ENCODE measurements around the gene EDIL3. TPM values are rescaled to one million over a fixed set of nuclear protein-coding genes. Genes with fewer than 3 reads are reported as not detected.
"Not testable (repeated sequence)": the region's sequence is repeated elsewhere in the genome, so short reads cannot be mapped to it uniquely, and the experiment has no call there.

The EDIL3 gene
- total and polyA plus RNA-seq, 12 donors = 4.6 to 59.7 (median 13.7) TPM

DNA sequence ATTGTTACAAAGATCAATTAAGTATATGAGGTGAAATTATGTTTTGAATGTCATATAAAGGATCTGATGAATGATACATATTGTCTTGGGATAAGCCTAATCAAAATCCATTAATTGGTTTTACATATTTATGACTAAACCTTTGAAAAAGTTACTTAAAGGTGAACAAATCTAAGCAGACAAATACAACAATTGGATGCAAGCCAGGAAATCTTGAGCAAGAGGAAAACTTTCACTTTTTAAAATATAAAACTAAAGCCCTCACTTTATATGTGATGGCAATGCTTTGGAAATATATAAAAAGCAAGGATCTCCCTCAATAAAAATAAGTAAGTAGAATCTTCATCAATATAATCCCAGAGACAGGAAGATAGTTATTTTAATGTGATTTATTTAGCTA, 80.1 kb downstream of the EDIL3 start:
- Histone ChIP-seq H3K4me1 (replicated peaks in 1 of 2) (no peaks in the 10 kb centered on the region), H3K9me3 (replicated peaks in 1 of 3) (no peaks in the 10 kb centered on the region), H3K27ac (no peak overlapping the region), H3K36me3 (replicated peaks in 1 of 2) (no peaks in the 10 kb centered on the region), H3K4me3 (no peak overlapping the region), H3K27me3 (no peaks in the 10 kb centered on the region)
- intact Hi-C loops (cut with DNase I) = no loop called here
- TF ChIP-seq, protein P1, sequence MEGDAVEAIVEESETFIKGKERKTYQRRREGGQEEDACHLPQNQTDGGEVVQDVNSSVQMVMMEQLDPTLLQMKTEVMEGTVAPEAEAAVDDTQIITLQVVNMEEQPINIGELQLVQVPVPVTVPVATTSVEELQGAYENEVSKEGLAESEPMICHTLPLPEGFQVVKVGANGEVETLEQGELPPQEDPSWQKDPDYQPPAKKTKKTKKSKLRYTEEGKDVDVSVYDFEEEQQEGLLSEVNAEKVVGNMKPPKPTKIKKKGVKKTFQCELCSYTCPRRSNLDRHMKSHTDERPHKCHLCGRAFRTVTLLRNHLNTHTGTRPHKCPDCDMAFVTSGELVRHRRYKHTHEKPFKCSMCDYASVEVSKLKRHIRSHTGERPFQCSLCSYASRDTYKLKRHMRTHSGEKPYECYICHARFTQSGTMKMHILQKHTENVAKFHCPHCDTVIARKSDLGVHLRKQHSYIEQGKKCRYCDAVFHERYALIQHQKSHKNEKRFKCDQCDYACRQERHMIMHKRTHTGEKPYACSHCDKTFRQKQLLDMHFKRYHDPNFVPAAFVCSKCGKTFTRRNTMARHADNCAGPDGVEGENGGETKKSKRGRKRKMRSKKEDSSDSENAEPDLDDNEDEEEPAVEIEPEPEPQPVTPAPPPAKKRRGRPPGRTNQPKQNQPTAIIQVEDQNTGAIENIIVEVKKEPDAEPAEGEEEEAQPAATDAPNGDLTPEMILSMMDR (IDR thresholded peaks at IDR 0.05) = no peak
- TF ChIP-seq POLR2A (IDR thresholded peaks at IDR 0.05) = no peak
- DNase-seq = no peak

DNA sequence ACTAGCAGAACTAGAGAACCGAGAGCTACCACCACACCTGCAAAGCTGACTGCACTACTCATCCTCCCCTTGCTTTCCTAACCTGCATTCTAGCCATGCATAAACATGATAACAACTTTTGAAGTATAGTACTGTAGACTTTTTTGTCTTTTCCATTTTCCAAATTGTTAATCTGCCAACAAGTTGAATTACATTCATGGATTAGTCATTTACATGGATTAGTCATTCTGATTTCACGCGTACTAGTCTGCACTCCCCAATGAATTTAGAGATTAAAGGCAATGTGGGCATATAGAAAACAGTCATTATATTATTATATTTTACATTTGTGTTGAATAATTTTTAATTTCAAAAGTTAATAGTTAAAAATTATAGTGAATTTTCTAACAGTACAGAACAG, 81.4 kb downstream of the EDIL3 start:
- 63 to 81% (median 75%) methylated on average over 3 of the region's 3 CpGs for WGBS, 4 donors
- H3K27me3 ChIP-seq = no peaks in the 10 kb centered on the region
- no peaks in the 10 kb centered on the region for H3K9me3 ChIP-seq (replicated peaks in 1 of 3)
- no peaks in the 10 kb centered on the region for H3K36me3 ChIP-seq (replicated peaks in 1 of 2)
- H3K4me3 ChIP-seq = no peak overlapping the region
- no peak for DNase-seq
- H3K27ac ChIP-seq = no peak overlapping the region
- H3K4me1 ChIP-seq (replicated peaks in 1 of 2) = no peaks in the 10 kb centered on the region
- intact Hi-C loops (cut with DNase I) = no loop called here
- no peak for TF ChIP-seq POLR2A (IDR thresholded peaks at IDR 0.05)

DNA sequence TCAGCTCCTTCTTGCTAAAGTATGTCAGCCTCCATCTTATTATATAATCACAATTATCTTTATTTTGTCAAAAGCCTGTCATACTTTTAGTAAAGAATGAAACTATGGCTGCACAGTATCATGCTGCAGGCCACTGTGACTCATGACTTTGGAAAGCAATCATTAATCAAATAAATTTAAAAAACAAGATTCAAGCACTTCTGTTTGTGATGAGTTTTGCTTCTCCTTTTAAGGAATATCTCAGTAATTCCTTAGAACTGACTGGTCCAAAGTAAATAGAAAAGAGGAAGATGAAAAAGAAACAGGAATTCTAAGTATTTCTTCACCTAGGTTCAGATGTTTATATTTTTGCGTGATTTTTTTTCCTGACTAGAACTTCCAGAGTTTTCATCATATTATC, 83.1 kb downstream of the EDIL3 start:
- DNase-seq = no peak
- 41 to 56% (median 51%) methylated on average over 1 of the region's 1 CpG for WGBS, 4 donors
- H3K4me1 ChIP-seq (replicated peaks in 1 of 2) = no peaks in the 10 kb centered on the region
- H3K4me3 ChIP-seq = no peak overlapping the region
- TF ChIP-seq, protein P1 (IDR thresholded peaks at IDR 0.05) = no peak
- no peak for TF ChIP-seq POLR2A (IDR thresholded peaks at IDR 0.05)
- H3K9me3 ChIP-seq (replicated peaks in 1 of 3) = no peaks in the 10 kb centered on the region
- no peak overlapping the region for H3K27ac ChIP-seq
- intact Hi-C loops (cut with DNase I) = no loop called here
- H3K36me3 ChIP-seq (replicated peaks in 1 of 2) = no peaks in the 10 kb centered on the region
- no peaks in the 10 kb centered on the region for H3K27me3 ChIP-seq

DNA sequence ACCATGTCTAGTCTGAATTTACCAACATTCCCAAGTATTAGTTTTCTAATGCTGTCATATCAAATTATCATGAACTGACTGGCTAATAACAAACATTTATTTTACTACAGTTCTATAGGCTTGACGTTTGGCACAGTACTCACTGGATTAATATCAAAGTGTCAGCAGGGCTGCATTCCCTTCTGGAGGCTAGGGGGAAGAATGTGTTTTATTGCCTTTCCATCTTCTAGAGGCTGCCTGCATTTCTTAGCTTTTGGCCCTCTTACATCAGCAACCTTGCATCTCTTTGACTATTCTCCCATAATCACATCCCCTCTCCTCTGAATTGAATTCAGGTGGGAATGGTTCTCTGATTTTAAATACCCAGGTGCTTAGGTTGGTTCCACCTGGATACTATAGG, 84.7 kb downstream of the EDIL3 start:
- H3K27me3 ChIP-seq = no peaks in the 10 kb centered on the region
- DNase-seq = no peak
- H3K27ac ChIP-seq = no peak overlapping the region
- no peaks in the 10 kb centered on the region for H3K36me3 ChIP-seq (replicated peaks in 1 of 2)
- no peaks in the 10 kb centered on the region for H3K9me3 ChIP-seq (replicated peaks in 1 of 3)
- H3K4me1 ChIP-seq (replicated peaks in 1 of 2) = no peaks in the 10 kb centered on the region
- no peak overlapping the region for H3K4me3 ChIP-seq
- WGBS, 4 donors = 40 to 53% (median 48%) methylated on average over 1 of the region's 1 CpG
- TF ChIP-seq, protein P1 (IDR thresholded peaks at IDR 0.05) = no peak
- TF ChIP-seq POLR2A (IDR thresholded peaks at IDR 0.05) = no peak
- intact Hi-C loops (cut with DNase I) = no loop called here

DNA sequence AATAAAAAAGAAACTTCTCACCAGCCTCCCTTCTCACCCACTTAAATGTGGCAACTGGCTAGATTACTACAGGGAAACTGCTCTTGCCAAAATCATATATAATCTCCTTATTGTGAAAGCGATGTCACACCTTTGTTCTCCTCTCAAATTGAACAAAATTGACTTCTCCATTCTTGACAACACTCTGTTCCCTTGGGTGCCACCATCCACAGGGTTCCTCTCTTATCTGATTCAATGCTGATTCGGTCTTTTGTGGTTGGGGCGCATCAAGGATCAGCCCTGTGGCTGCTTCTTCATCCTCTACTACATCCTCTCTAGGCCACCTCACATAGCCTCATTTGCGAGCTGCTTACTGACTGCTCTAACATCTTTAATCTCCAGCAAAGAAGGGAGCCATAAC, 86.1 kb downstream of the EDIL3 start:
- no peaks in the 10 kb centered on the region for H3K27me3 ChIP-seq
- no peak overlapping the region for H3K4me3 ChIP-seq
- no peaks in the 10 kb centered on the region for H3K36me3 ChIP-seq (replicated peaks in 1 of 2)
- DNase-seq = no peak
- WGBS, 4 donors = 86 to 95% (median 90%) methylated on average over 4 of the region's 4 CpGs
- no peak for TF ChIP-seq POLR2A (IDR thresholded peaks at IDR 0.05)
- TF ChIP-seq, protein P1 (IDR thresholded peaks at IDR 0.05) = no peak
- H3K27ac ChIP-seq = no peak overlapping the region
- H3K4me1 ChIP-seq (replicated peaks in 1 of 2) = no peaks in the 10 kb centered on the region
- intact Hi-C loops (cut with DNase I) = no loop called here
- H3K9me3 ChIP-seq (replicated peaks in 1 of 3) = no peaks in the 10 kb centered on the region

DNA sequence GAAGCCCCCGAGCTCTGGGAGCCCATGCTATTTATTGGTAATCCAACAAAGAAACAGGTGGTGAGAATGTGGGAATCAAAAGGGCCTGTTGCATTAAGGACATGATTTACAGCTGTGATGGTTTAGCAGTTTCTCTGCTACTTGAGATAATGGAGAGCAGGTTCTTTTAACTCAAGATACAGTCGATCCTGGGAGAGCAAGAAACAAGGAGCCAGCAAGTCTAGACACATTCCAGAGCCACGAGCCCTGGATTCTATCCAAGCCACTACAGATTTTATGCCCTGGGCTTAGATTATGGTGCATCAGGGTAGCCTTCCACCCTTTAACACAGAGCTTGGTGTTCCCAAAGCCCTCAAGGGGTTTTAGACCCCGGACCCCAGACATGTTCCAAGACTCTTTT, 87.0 kb downstream of the EDIL3 start:
- H3K4me3 ChIP-seq; H3K36me3 ChIP-seq (replicated peaks in 1 of 2); H3K9me3 ChIP-seq (replicated peaks in 1 of 3); DNase-seq; intact Hi-C loops (cut with DNase I); H3K4me1 ChIP-seq (replicated peaks in 1 of 2); H3K27ac ChIP-seq; H3K27me3 ChIP-seq: not testable (repeated sequence)
- WGBS, 4 donors = 64 to 72% (median 65%) methylated on average over 4 of the region's 4 CpGs
